ENCODE results near the gene CLEC2L.

The CLEC2L gene

DNA sequence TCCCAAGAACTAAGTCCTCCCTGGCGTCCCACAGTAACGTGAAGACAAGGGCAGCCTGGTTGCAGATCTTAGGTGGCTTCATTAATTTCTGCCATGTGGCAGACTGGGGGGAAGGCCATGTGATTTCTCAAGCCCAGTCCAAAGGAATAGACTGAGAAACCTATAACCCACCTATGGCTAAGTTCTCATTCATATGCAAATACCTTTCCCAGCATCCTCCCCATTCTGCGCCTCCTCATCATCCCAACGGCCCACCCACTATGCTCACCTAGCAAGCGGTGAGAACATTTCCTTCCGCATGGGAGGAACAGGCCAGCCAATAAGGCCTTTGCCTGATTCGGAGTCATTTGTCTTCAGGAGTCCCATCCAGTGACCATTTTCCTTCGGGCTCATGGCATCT lies 8.2 kb upstream of the CLEC2L start:
- no peak for DNase-seq (ENCODE audit: extremely low read depth, low read depth)

DNA sequence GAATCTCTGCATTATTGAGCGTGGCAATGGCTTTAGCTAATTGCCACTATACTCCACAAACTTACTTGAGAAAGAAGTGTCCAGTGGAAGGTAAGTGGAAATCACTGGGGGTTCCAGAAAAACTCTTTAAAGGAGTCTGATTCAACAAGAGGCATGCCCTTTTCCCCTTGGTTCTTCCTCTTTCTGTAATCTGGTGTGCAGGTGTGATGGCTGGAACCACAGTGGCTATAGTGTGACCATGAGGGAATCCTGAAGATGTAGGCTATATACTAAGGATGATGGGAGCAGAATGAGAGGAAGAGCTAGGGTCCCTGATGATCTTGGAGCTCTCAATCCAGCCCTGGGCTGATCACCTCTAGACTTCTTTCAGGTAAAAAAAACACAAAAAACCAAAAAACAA lies 2.0 kb upstream of the CLEC2L start:
- DNase-seq (ENCODE audit: extremely low read depth, low read depth) = no peak
- no peak overlapping the region for H3K4me3 ChIP-seq (replicated peaks; ENCODE audit: low read depth, low read length)
- TF ChIP-seq, protein P1, sequence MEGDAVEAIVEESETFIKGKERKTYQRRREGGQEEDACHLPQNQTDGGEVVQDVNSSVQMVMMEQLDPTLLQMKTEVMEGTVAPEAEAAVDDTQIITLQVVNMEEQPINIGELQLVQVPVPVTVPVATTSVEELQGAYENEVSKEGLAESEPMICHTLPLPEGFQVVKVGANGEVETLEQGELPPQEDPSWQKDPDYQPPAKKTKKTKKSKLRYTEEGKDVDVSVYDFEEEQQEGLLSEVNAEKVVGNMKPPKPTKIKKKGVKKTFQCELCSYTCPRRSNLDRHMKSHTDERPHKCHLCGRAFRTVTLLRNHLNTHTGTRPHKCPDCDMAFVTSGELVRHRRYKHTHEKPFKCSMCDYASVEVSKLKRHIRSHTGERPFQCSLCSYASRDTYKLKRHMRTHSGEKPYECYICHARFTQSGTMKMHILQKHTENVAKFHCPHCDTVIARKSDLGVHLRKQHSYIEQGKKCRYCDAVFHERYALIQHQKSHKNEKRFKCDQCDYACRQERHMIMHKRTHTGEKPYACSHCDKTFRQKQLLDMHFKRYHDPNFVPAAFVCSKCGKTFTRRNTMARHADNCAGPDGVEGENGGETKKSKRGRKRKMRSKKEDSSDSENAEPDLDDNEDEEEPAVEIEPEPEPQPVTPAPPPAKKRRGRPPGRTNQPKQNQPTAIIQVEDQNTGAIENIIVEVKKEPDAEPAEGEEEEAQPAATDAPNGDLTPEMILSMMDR (IDR thresholded peaks at IDR 0.05; ENCODE audit: low read depth, low read length, missing control alignments) = no peak

More for the DNA sequence above, 8.2 kb upstream of the CLEC2L start:
- no peak overlapping the region for H3K4me3 ChIP-seq (replicated peaks; ENCODE audit: low read depth, low read length)
- TF ChIP-seq, protein P1 (IDR thresholded peaks at IDR 0.05; ENCODE audit: low read depth, low read length, missing control alignments) = no peak

DNA sequence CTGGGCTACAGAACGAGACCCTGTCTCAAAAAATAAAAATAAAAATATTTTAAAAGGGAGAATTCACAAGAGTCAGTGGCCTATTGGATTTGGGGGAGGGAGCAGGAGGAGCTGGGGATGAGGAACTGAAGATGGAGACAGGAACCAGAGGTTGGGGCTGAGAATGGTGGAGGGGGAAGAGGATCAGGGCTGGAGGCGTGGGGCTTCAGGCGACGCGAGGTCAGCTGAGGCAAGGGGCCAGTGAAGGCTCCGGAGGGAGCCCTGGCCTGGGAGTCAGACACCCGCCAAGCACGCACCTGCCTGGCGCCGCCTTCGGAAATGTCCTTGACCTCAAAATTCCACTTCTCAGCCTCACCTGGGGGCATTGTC lies 671 bp upstream of the CLEC2L start:
- H3K4me3 ChIP-seq (replicated peaks; ENCODE audit: low read depth, low read length) = no peak overlapping the region
- TF ChIP-seq, protein P1 (IDR thresholded peaks at IDR 0.05; ENCODE audit: low read depth, low read length, missing control alignments) = no peak
- no peak for DNase-seq (ENCODE audit: extremely low read depth, low read depth)

DNA sequence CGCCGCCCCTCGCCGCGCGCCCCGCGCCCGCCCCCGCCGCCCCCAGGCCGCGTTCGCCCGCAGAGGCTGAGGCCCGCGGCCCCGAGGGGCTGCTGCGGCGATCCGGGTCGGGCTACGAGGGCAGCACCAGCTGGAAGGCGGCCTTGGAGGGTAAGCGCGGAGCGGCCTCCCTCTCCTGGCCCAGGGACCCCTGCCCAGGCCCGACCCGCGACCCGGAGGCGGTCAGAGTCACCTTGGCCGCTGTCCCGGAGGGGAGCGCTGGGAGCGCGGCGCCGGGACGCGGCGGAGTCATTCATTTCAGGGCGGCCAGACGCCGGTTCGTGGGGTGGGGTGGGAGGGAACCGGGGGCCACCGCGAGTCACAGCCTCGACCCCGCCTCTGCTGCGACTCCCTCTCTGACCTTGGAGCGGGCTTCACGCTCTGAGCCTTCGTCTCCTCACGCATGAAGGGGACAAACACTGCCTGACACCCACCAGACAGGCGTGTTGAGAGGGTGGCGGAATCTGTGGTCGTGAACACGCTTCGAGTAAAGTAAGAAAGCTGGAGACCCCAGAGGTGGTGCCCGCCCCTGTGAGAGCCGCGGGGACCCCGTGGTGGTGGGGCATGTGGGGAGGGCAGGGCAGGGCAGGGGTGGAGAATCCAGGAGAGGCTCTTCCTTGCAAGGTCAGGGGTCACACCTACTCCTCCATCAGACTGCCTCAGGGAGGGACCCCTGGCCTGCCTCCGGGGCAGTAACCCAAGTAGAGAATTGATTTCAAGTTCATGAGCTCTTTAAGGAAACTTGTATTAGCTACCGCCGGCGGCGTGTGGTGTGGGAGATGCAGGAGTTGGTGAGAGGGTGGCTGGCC lies 707 bp downstream of the CLEC2L start:
- DNase-seq (ENCODE audit: extremely low read depth, low read depth) = no peak
- H3K4me3 ChIP-seq (replicated peaks; ENCODE audit: low read depth, low read length) = no peak overlapping the region
- TF ChIP-seq, protein P1 (IDR thresholded peaks at IDR 0.05; ENCODE audit: low read depth, low read length, missing control alignments) = no peak

DNA sequence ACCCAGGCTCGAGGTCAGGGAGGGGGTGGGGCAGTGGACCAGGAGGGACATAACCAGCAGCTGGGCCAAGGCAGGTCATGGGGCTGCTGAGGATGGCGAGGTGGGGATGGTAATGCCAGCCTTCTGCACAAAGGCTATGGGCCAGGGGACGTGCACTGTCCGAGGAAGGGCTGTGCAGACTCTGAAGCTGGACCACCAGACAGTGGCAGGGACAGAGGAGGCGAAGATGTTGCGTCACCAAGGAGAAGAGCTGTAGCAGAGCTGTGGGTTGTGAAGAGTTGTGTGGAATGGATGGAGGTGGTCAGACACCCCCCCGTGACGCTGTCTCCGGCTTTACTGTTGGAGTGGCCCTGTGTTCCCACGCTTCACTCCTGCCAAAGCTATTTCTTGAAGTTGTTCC lies 1.8 kb downstream of the CLEC2L start:
- TF ChIP-seq, protein P1 (IDR thresholded peaks at IDR 0.05; ENCODE audit: low read depth, low read length, missing control alignments) = no peak
- no peak overlapping the region for H3K4me3 ChIP-seq (replicated peaks; ENCODE audit: low read depth, low read length)
- DNase-seq (ENCODE audit: extremely low read depth, low read depth) = no peak

DNA sequence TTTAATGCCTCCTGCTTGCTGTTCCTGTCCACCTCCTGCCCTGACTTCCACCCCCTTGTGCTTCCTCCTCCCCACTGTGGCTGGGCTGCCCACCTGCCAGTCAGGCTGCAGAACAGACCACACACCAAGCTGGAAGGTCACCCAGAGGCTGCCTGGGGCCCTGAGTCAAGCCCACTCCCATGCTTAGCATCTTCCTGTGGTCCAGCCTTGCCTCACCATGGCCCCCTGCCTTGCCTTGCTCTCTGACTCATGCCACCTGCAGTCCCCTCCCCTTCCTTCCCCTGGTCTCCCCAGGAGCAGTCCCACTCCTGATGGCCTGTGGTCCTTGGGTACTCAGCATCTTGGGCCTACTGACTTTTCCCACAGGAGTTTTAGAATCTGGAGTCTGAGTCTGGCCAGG lies 2.3 kb downstream of the CLEC2L start:
- TF ChIP-seq, protein P1 (IDR thresholded peaks at IDR 0.05; ENCODE audit: low read depth, low read length, missing control alignments) = no peak
- no peak overlapping the region for H3K4me3 ChIP-seq (replicated peaks; ENCODE audit: low read depth, low read length)
- DNase-seq (ENCODE audit: extremely low read depth, low read depth) = no peak

Measured in HFF-Myc (cell line).